ENCODE data around the gene PSAPL1.

The PSAPL1 gene

GRCh38 chr4:7434766-7435150 lies at the start of gene PSAPL1:
Gene PSAPL1 (minus strand): TSS chr4:7434930. CDS start chr4:7434879, 51 bp downstream.
- no peak for DNase-seq

GRCh38 chr4:7481227-7481626 lies 46.5 kb upstream of the PSAPL1 start:
- no peak for DNase-seq

- DNase-seq, result no peak
These were observed 45.7 kb upstream of the PSAPL1 start for GRCh38 chr4:7480423-7480822.

GRCh38 chr4:7478665-7479064 lies 43.9 kb upstream of the PSAPL1 start:
- DNase-seq, result no peak

GRCh38 chr4:7477695-7478094 lies 43.0 kb upstream of the PSAPL1 start:
- DNase-seq, result no peak

- no peak for DNase-seq
These were observed 42.1 kb upstream of the PSAPL1 start for GRCh38 chr4:7476820-7477219.

GRCh38 chr4:7475207-7475606 lies 40.5 kb upstream of the PSAPL1 start:
- DNase-seq, result no peak

GRCh38 chr4:7474320-7474719 lies 39.6 kb upstream of the PSAPL1 start:
- no peak for DNase-seq

- DNase-seq, result no peak
These were observed 38.4 kb upstream of the PSAPL1 start for GRCh38 chr4:7473081-7473480.

GRCh38 chr4:7472442-7473013 lies 37.8 kb upstream of the PSAPL1 start:
- no peak for DNase-seq

- DNase-seq, result no peak
These were observed 35.9 kb upstream of the PSAPL1 start for GRCh38 chr4:7470522-7471128.

- no peak for DNase-seq
These were observed 35.4 kb upstream of the PSAPL1 start for GRCh38 chr4:7470111-7470510.

GRCh38 chr4:7469023-7469422 lies 34.3 kb upstream of the PSAPL1 start:
- no peak for DNase-seq

- DNase-seq, result no peak
These were observed 32.7 kb upstream of the PSAPL1 start for GRCh38 chr4:7467471-7467870.

- no peak for DNase-seq
These were observed 32.2 kb upstream of the PSAPL1 start for GRCh38 chr4:7466904-7467303.

- no peak for DNase-seq
These were observed 31.5 kb upstream of the PSAPL1 start for GRCh38 chr4:7466215-7466614.

- no peak for DNase-seq
These were observed 30.3 kb upstream of the PSAPL1 start for GRCh38 chr4:7465017-7465416.

GRCh38 chr4:7464259-7464655 lies 29.5 kb upstream of the PSAPL1 start:
- DNase-seq, result no peak

- no peak for DNase-seq
These were observed 29.0 kb upstream of the PSAPL1 start for GRCh38 chr4:7463566-7464258.

GRCh38 chr4:7462509-7462971 lies 27.8 kb upstream of the PSAPL1 start:
- no peak for DNase-seq

- DNase-seq, result no peak
These were observed 26.5 kb upstream of the PSAPL1 start for GRCh38 chr4:7461230-7461629.

GRCh38 chr4:7460566-7460965 lies 25.8 kb upstream of the PSAPL1 start:
- no peak for DNase-seq

GRCh38 chr4:7459471-7459870 lies 24.7 kb upstream of the PSAPL1 start:
- DNase-seq, result no peak

GRCh38 chr4:7458477-7458876 lies 23.7 kb upstream of the PSAPL1 start:
- DNase-seq, result no peak

GRCh38 chr4:7458066-7458425 lies 23.3 kb upstream of the PSAPL1 start:
- no peak for DNase-seq
